GM23338 (cell line): ENCODE measurements around the gene GYPC. TPM values are rescaled to one million over a fixed set of nuclear protein-coding genes. Genes with fewer than 3 reads are reported as not detected.

Experiments
- ATAC-seq: fragments of 200-7000 bp; cut with Tn5 transposase; 3 replicates; pipeline ENCODE4 v1.9.1; 2020
- DNase-seq: peaks from one replicate; pipeline ENCODE4 v3.0.0-alpha.2; 2015; ENCODE audit warnings: low spot score
- H2AFZ ChIP-seq: fragments of 200-600 bp; sonication (generic); 2 replicates; pipeline ENCODE4 v1.8.0; 2016; ENCODE audit warnings: antibody characterized with exemption, mild to moderate bottlenecking, moderate library complexity
- H3F3A ChIP-seq: fragments of 200-600 bp; sonication (generic); replicated peaks from 2 replicates; pipeline ENCODE4 v1.8.0; 2017; ENCODE audit warnings: antibody characterized with exemption, mixed run types, low read depth
- H3K27ac ChIP-seq: fragments of 200-600 bp; sonication (generic); 2 replicates; pipeline ENCODE4 v1.6.1; 2016; ENCODE audit warnings: low read depth
- H3K27me3 ChIP-seq: fragments of 200-600 bp; sonication (generic); 2 replicates; pipeline ENCODE4 v1.8.0; 2016; ENCODE audit warnings: mild to moderate bottlenecking, mixed run types, moderate library complexity; ENCODE audit not compliant: insufficient read depth
- H3K36me3 ChIP-seq: fragments of 200-600 bp; sonication (generic); 2 replicates; pipeline ENCODE4 v1.8.0; 2016; ENCODE audit warnings: mild to moderate bottlenecking; ENCODE audit not compliant: insufficient read depth
- H3K4me1 ChIP-seq: fragments of 200-600 bp; sonication (generic); 2 replicates; pipeline ENCODE4 v1.8.0; 2016; ENCODE audit warnings: mild to moderate bottlenecking, moderate library complexity; ENCODE audit not compliant: insufficient read depth
- H3K4me2 ChIP-seq: fragments of 200-600 bp; sonication (generic); 2 replicates; pipeline ENCODE4 v1.7.1; 2017; ENCODE audit warnings: mixed run types
- H3K4me3 ChIP-seq: fragments of 200-600 bp; sonication (generic); 2 replicates; pipeline ENCODE4 v1.6.1; 2016; ENCODE audit warnings: mixed run types
- H3K79me2 ChIP-seq: fragments of 200-600 bp; sonication (generic); replicated peaks from 2 replicates; pipeline ENCODE4 v1.8.0; 2017; ENCODE audit warnings: mild to moderate bottlenecking; ENCODE audit not compliant: insufficient read depth
- H3K9me2 ChIP-seq: fragments of 200-600 bp; sonication (generic); 2 replicates; pipeline ENCODE4 v1.8.0; 2017; ENCODE audit not compliant: insufficient read depth
- H4K20me1 ChIP-seq: fragments of 200-600 bp; sonication (generic); replicated peaks from 2 replicates; pipeline ENCODE4 v1.8.0; 2017; ENCODE audit warnings: mild to moderate bottlenecking; ENCODE audit not compliant: insufficient read depth
- H3K27ac Mint-ChIP-seq: 2 replicates; pipeline ENCODE4 v1.8.0; 2020; ENCODE audit warnings: inconsistent platforms, mild to moderate bottlenecking, moderate library complexity, mixed read lengths
- H3K27me3 Mint-ChIP-seq: 3 replicates; pipeline ENCODE4 v1.8.0; 2022; ENCODE audit warnings: low read depth, mild to moderate bottlenecking, moderate library complexity, mixed read lengths, inconsistent platforms; ENCODE audit not compliant: insufficient read depth, poor library complexity
- H3K36me3 Mint-ChIP-seq: 3 replicates; pipeline ENCODE4 v1.8.0; 2021; ENCODE audit warnings: low read depth, mild to moderate bottlenecking, inconsistent platforms, moderate library complexity, mixed read lengths
- H3K4me1 Mint-ChIP-seq: 3 replicates; pipeline ENCODE4 v1.8.0; 2020; ENCODE audit warnings: mild to moderate bottlenecking, inconsistent platforms, mixed read lengths
- H3K4me3 Mint-ChIP-seq: 3 replicates; pipeline ENCODE4 v1.8.0; 2021; ENCODE audit warnings: moderate library complexity, mild to moderate bottlenecking, inconsistent platforms, mixed read lengths
- H3K9me3 Mint-ChIP-seq: 3 replicates; pipeline ENCODE4 v1.8.0; 2020; ENCODE audit warnings: moderate library complexity, mild to moderate bottlenecking, inconsistent platforms, mixed read lengths
- CREB1 ChIP-seq: fragments of 250-450 bp; sonication (Bioruptor Pico); IDR thresholded peaks from 2 replicates; pipeline ENCODE4 v1.5.0; 2020; ENCODE audit warnings: low read depth, mild to moderate bottlenecking, moderate library complexity
- EZH2 ChIP-seq: fragments of 200-600 bp; sonication (generic); IDR thresholded peaks from one replicate; pipeline ENCODE4 v1.8.0; 2017; ENCODE audit warnings: antibody characterized with exemption, mild to moderate bottlenecking, low read depth; ENCODE audit not compliant: unreplicated experiment
- EZH2phosphoT487 ChIP-seq: fragments of 200-600 bp; sonication (generic); IDR thresholded peaks from one replicate; pipeline ENCODE4 v1.8.1; 2018; ENCODE audit warnings: antibody characterized with exemption; ENCODE audit not compliant: unreplicated experiment
- JUNB ChIP-seq: IDR thresholded peaks from one replicate; pipeline ENCODE4 v1.6.1; 2016; ENCODE audit warnings: antibody characterized with exemption; ENCODE audit not compliant: unreplicated experiment
- NANOG ChIP-seq: IDR thresholded peaks from 2 replicates; pipeline ENCODE4 v1.6.1; 2016; ENCODE audit warnings: antibody characterized with exemption, borderline replicate concordance
- POLR2AphosphoS5 ChIP-seq: IDR thresholded peaks from 2 replicates; pipeline ENCODE4 v1.6.1; 2016; ENCODE audit warnings: antibody characterized with exemption, low read depth
- STAT1 ChIP-seq: IDR thresholded peaks from one replicate; pipeline ENCODE4 v1.6.1; 2016; ENCODE audit warnings: antibody characterized with exemption; ENCODE audit not compliant: unreplicated experiment
- ZNF331 ChIP-seq: fragments of 250-450 bp; sonication (Bioruptor Pico); IDR thresholded peaks from 2 replicates; pipeline ENCODE4 v1.5.0; 2020; ENCODE audit warnings: low read depth, mild to moderate bottlenecking, moderate library complexity
- polyA plus RNA-seq: library from polyadenylated mRNA; unstranded; fragments of >200 nt; fragmentation: Nextera tagmentation; extraction: Ambion mirVana; gene quantifications from 2 replicates; pipeline ENCODE4 v1.2.1, GENCODE V29; 2016
- total RNA-seq: library from RNA; depleted of rRNA; stranded (reverse); fragments of >200 nt; shearing (Covaris generic); gene quantifications from 2 replicates; pipeline ENCODE4 v1.2.3, GENCODE V29; 2014
- TF ChIP-seq, protein P1 (sequence below), 2 experiments: fragments of 200-600 bp in 1 of 2; sonication (generic) in 1 of 2; conservative IDR thresholded peaks; 2 replicates each; pipeline versions ENCODE4 v1.5.1 to v1.6.1; 2016 to 2017; ENCODE audit warnings: antibody characterized with exemption in 2 of 2, low read depth in 2 of 2, mild to moderate bottlenecking in 2 of 2, moderate library complexity in 1 of 2
- TF ChIP-seq, protein P2 (sequence below): fragments of 250-450 bp; sonication (Bioruptor Pico); IDR thresholded peaks from 2 replicates; pipeline ENCODE4 v1.5.0; 2020; ENCODE audit warnings: mild to moderate bottlenecking, moderate library complexity
- TF ChIP-seq, protein P3 (sequence below): IDR thresholded peaks from one replicate; pipeline ENCODE4 v1.6.1; 2018; ENCODE audit warnings: antibody characterized with exemption; ENCODE audit not compliant: unreplicated experiment
- TF ChIP-seq, protein P4 (sequence below): IDR thresholded peaks from 2 replicates; pipeline ENCODE4 v1.6.1; 2016; ENCODE audit warnings: antibody characterized with exemption

The GYPC gene
- total and polyA plus RNA-seq, 2 experiments from 2014 or later, result 19.6 to 29.7 TPM

DNA sequence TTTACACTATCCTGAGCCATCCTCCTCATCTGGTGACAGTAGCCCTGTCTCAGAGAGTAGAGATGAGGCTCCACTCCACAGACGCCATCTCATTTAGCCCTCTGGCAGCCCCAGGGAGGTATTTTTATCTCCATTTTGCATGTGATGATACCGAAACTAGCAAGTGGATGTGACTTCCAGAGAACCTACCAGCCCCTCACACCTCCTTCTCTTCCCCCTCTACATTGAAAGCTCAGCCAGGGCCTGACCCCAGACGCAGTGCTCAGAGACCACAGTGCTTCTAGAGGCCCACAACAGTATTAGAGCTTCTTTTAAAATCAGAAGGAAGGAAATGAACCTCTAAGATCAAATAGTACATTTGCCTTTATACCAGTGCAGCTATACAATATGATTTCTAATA is 8.3 kb downstream of the GYPC start:
- DNase-seq, result no peak
- Histone ChIP-seq H3K27me3 (no peaks in the 10 kb centered on the region), H3K36me3 (no peaks in the 10 kb centered on the region), H3F3A (no peaks in the 10 kb centered on the region), H3K4me1 (peaks cover under 1% of the 10 kb centered on the region; the same call in 1 of the 2 replicates), H2AFZ (no peak overlapping the region), H3K9me2 (no peaks in the 10 kb centered on the region), H3K79me2 (peaks cover 9% of the 10 kb centered on the region), H3K4me3 (no peak overlapping the region), H3K4me2 (no peak overlapping the region), H3K27ac (no peak overlapping the region), H4K20me1 (no peaks in the 10 kb centered on the region)
- no peak overlapping the region for H3K4me3 Mint-ChIP-seq
- TF ChIP-seq, protein P1, sequence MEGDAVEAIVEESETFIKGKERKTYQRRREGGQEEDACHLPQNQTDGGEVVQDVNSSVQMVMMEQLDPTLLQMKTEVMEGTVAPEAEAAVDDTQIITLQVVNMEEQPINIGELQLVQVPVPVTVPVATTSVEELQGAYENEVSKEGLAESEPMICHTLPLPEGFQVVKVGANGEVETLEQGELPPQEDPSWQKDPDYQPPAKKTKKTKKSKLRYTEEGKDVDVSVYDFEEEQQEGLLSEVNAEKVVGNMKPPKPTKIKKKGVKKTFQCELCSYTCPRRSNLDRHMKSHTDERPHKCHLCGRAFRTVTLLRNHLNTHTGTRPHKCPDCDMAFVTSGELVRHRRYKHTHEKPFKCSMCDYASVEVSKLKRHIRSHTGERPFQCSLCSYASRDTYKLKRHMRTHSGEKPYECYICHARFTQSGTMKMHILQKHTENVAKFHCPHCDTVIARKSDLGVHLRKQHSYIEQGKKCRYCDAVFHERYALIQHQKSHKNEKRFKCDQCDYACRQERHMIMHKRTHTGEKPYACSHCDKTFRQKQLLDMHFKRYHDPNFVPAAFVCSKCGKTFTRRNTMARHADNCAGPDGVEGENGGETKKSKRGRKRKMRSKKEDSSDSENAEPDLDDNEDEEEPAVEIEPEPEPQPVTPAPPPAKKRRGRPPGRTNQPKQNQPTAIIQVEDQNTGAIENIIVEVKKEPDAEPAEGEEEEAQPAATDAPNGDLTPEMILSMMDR (conservative IDR thresholded peaks at IDR 0.05; ENCODE audit: low read depth in 2 of 2), result no peak
- TF ChIP-seq POLR2AphosphoS5 (no peak), EZH2 (no peak), EZH2phosphoT487 (no peak), NANOG (no peak), JUNB (no peak), STAT1 (no peak), CREB1 (no peak), ZNF331 (no peak)
- TF ChIP-seq, protein P2, sequence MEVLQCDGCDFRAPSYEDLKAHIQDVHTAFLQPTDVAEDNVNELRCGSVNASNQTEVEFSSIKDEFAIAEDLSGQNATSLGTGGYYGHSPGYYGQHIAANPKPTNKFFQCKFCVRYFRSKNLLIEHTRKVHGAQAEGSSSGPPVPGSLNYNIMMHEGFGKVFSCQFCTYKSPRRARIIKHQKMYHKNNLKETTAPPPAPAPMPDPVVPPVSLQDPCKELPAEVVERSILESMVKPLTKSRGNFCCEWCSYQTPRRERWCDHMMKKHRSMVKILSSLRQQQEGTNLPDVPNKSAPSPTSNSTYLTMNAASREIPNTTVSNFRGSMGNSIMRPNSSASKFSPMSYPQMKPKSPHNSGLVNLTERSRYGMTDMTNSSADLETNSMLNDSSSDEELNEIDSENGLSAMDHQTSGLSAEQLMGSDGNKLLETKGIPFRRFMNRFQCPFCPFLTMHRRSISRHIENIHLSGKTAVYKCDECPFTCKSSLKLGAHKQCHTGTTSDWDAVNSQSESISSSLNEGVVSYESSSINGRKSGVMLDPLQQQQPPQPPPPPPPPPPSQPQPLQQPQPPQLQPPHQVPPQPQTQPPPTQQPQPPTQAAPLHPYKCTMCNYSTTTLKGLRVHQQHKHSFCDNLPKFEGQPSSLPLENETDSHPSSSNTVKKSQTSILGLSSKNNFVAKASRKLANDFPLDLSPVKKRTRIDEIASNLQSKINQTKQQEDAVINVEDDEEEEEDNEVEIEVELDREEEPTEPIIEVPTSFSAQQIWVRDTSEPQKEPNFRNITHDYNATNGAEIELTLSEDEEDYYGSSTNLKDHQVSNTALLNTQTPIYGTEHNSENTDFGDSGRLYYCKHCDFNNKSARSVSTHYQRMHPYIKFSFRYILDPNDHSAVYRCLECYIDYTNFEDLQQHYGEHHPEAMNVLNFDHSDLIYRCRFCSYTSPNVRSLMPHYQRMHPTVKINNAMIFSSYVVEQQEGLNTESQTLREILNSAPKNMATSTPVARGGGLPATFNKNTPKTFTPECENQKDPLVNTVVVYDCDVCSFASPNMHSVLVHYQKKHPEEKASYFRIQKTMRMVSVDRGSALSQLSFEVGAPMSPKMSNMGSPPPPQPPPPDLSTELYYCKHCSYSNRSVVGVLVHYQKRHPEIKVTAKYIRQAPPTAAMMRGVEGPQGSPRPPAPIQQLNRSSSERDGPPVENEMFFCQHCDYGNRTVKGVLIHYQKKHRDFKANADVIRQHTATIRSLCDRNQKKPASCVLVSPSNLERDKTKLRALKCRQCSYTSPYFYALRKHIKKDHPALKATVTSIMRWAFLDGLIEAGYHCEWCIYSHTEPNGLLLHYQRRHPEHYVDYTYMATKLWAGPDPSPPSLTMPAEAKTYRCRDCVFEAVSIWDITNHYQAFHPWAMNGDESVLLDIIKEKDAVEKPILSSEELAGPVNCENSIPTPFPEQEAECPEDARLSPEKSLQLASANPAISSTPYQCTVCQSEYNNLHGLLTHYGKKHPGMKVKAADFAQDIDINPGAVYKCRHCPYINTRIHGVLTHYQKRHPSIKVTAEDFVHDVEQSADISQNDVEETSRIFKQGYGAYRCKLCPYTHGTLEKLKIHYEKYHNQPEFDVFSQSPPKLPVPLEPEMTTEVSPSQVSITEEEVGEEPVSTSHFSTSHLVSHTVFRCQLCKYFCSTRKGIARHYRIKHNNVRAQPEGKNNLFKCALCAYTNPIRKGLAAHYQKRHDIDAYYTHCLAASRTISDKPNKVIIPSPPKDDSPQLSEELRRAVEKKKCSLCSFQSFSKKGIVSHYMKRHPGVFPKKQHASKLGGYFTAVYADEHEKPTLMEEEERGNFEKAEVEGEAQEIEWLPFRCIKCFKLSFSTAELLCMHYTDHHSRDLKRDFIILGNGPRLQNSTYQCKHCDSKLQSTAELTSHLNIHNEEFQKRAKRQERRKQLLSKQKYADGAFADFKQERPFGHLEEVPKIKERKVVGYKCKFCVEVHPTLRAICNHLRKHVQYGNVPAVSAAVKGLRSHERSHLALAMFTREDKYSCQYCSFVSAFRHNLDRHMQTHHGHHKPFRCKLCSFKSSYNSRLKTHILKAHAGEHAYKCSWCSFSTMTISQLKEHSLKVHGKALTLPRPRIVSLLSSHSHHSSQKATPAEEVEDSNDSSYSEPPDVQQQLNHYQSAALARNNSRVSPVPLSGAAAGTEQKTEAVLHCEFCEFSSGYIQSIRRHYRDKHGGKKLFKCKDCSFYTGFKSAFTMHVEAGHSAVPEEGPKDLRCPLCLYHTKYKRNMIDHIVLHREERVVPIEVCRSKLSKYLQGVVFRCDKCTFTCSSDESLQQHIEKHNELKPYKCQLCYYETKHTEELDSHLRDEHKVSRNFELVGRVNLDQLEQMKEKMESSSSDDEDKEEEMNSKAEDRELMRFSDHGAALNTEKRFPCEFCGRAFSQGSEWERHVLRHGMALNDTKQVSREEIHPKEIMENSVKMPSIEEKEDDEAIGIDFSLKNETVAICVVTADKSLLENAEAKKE (CRISPR knock-in tag), result no peak
- TF ChIP-seq, protein P3, sequence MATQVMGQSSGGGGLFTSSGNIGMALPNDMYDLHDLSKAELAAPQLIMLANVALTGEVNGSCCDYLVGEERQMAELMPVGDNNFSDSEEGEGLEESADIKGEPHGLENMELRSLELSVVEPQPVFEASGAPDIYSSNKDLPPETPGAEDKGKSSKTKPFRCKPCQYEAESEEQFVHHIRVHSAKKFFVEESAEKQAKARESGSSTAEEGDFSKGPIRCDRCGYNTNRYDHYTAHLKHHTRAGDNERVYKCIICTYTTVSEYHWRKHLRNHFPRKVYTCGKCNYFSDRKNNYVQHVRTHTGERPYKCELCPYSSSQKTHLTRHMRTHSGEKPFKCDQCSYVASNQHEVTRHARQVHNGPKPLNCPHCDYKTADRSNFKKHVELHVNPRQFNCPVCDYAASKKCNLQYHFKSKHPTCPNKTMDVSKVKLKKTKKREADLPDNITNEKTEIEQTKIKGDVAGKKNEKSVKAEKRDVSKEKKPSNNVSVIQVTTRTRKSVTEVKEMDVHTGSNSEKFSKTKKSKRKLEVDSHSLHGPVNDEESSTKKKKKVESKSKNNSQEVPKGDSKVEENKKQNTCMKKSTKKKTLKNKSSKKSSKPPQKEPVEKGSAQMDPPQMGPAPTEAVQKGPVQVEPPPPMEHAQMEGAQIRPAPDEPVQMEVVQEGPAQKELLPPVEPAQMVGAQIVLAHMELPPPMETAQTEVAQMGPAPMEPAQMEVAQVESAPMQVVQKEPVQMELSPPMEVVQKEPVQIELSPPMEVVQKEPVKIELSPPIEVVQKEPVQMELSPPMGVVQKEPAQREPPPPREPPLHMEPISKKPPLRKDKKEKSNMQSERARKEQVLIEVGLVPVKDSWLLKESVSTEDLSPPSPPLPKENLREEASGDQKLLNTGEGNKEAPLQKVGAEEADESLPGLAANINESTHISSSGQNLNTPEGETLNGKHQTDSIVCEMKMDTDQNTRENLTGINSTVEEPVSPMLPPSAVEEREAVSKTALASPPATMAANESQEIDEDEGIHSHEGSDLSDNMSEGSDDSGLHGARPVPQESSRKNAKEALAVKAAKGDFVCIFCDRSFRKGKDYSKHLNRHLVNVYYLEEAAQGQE, result no peak
- TF ChIP-seq, protein P4, sequence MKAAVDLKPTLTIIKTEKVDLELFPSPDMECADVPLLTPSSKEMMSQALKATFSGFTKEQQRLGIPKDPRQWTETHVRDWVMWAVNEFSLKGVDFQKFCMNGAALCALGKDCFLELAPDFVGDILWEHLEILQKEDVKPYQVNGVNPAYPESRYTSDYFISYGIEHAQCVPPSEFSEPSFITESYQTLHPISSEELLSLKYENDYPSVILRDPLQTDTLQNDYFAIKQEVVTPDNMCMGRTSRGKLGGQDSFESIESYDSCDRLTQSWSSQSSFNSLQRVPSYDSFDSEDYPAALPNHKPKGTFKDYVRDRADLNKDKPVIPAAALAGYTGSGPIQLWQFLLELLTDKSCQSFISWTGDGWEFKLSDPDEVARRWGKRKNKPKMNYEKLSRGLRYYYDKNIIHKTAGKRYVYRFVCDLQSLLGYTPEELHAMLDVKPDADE, result no peak
- H3K36me3 Mint-ChIP-seq, result no peaks in the 10 kb centered on the region; the same call in 2 of the 3 replicates
- no peaks in the 10 kb centered on the region for H3K9me3 Mint-ChIP-seq
- ATAC-seq, result no peak
- peaks cover 5% of the 10 kb centered on the region for H3K27me3 Mint-ChIP-seq
- peaks cover 16% of the 10 kb centered on the region for H3K4me1 Mint-ChIP-seq
- H3K27ac Mint-ChIP-seq, result no peak overlapping the region
